A673 (cell line): ENCODE measurements around the gene TTC27.

Source experiments
- CTCF ChIP-seq: fragments of 300-800, 200-600 bp; sonication (generic); conservative IDR thresholded peaks from 2 replicates; pipeline ENCODE4 v1.5.1; 2017; ENCODE audit warnings: low read depth, mild to moderate bottlenecking, antibody characterized with exemption, low read length, moderate library complexity, mixed read lengths
- EZH2 ChIP-seq: fragments of 200-600 bp; sonication (generic); IDR thresholded peaks from 2 replicates; pipeline ENCODE4 v1.6.1; 2017; ENCODE audit warnings: borderline replicate concordance, low read depth, mild to moderate bottlenecking, mixed read lengths, antibody characterized with exemption, low read length; ENCODE audit not compliant: poor library complexity, severe bottlenecking

DNA sequence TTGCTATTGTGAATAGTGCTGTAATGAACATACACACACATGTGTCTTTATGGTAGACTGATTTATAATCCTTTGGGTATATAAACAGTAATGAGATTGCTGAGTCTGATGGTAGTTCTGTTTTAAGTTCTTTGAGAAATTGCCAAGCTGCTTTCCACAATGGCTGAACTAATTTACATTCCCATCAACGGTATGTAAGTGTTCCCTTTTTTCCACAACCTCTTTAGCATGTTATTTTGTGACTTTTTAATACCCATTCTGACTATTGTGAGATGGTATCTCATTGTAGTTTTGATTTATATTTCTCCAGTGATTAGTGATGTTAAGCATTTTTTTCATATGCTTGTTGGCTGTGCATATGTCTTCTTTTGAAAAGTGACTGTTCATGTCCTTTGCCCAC is 86.7 kb downstream of the TTC27 start:
- TF ChIP-seq CTCF (no peak), EZH2 (no peak)
